GM21825 (cell line): ENCODE results near the gene LIMCH1.
"Not testable (repeated sequence)": the region's sequence is repeated elsewhere in the genome, so short reads cannot be mapped to it uniquely, and the experiment has no call there.

Experiments
- ATAC-seq: cut with Tn5 transposase; IDR thresholded peaks from one replicate; pipeline ENCODE4 v1.9.1; 2021; ENCODE audit warnings: mild to moderate bottlenecking, moderate library complexity; ENCODE audit not compliant: unreplicated experiment

Gene LIMCH1

GRCh38 chr4:41715155-41715554 is 177.2 kb downstream of the LIMCH1 start:
- ATAC-seq = no peak

GRCh38 chr4:41718907-41719306 is 180.9 kb downstream of the LIMCH1 start:
- ATAC-seq = no peak

- no peak for ATAC-seq
These were observed 181.5 kb downstream of the LIMCH1 start for GRCh38 chr4:41719417-41719816.

- ATAC-seq = no peak
These were observed 184.2 kb downstream of the LIMCH1 start for GRCh38 chr4:41722181-41722580.

GRCh38 chr4:41723286-41723685 is 185.3 kb downstream of the LIMCH1 start:
- ATAC-seq = no peak

- ATAC-seq = no peak
These were observed 187.3 kb downstream of the LIMCH1 start for GRCh38 chr4:41725254-41725653.

DNA sequence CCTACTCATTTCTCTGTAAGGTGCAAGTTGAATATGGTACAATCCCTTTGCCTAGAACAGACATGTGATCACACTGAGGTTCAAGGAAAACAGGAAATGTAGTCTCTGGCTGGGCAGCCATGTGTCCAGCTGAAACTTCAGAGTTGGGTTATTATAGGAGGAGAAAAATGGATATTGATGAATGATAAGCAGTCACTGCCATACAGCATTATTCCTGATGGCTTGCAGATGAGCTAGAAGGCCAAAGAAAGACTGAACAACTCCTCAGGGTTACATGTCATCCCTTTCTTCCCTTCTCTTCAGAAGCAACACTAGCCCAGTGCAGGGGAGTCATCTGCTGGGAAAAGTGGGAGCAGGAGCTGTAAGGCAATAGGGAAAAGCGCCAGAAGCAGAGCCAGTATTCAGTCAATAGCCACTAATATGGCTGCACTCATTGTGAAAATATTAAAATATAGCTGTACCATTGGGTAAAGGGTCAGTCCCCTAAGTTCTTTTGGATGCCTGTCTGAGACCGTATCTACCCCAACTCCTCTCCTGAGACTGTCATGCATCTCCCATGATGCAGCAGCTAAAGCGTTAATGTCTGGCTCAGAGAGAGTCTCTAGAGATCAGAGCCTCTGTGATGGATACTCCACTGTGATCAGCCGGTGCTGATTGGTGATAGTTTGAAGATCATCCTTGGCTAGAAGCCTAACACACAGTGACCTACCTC is 190.1 kb downstream of the LIMCH1 start:
- ATAC-seq = no peak

DNA sequence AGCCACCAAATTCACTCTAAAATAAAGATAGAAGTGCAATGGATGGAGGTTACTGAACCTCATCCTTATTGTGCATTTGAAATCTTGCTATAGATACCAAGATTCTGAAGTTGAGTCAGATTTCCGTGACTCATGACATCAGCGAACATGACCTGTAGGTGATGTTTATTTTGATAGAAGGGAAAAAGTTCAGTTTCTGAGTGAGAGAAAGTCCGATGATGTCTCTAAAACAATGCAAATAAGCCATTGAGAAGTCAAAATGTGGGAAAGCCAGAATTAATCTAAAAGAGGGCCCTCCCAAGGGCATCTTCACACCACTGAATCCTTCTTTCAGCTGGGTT is 190.6 kb downstream of the LIMCH1 start:
- no peak for ATAC-seq

- ATAC-seq = no peak
These were observed 193.7 kb downstream of the LIMCH1 start for GRCh38 chr4:41731569-41732126.

GRCh38 chr4:41734371-41734770 is 196.4 kb downstream of the LIMCH1 start:
- ATAC-seq = no peak

DNA sequence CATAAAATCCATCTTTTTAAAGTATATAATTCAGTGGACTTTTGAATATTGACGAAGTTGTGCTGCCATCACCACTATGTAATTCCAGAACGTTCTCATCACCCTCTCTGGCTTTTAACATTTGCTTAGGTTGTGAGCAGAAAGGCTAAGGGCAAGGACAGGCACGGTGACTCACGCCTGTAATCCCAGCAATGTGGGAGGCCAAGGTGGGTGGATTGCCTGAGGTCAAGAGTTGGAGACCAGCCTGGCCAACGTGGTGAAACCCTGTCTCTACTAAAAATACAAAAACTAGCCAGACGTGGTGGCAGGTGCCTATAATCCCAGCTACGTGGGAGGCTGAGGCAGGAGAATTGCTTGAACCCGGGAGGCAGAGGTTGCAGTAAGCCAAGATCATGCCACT is 199.5 kb downstream of the LIMCH1 start:
- ATAC-seq = not testable (repeated sequence)

DNA sequence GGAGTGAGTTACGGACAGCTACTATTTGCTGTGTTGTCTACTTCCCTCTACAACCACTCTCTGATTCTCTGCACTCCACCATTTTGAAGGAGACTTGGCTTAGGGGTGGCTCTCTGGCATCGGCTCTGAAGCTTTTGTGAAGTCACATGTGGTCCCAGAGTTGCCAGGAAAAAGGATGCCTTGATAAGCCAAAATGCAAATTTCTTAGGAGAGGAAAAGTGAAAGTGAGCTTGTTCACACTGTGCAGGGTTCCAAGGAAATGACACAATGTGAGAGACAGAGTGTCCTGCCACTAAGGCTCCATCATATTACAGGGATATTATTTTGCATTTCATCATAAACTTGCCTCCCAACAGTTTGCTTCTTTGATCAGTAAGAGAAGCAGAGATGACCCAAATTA is 203.4 kb downstream of the LIMCH1 start:
- ATAC-seq = no peak

GRCh38 chr4:41744572-41745291 is 206.8 kb downstream of the LIMCH1 start:
- no peak for ATAC-seq

GRCh38 chr4:41745292-41746024 is 207.5 kb downstream of the LIMCH1 start:
- no peak for ATAC-seq

- ATAC-seq = no peak
These were observed 208.1 kb downstream of the LIMCH1 start for GRCh38 chr4:41746025-41746439.

GRCh38 chr4:41746440-41747229 is 208.7 kb downstream of the LIMCH1 start:
- no peak for ATAC-seq

DNA sequence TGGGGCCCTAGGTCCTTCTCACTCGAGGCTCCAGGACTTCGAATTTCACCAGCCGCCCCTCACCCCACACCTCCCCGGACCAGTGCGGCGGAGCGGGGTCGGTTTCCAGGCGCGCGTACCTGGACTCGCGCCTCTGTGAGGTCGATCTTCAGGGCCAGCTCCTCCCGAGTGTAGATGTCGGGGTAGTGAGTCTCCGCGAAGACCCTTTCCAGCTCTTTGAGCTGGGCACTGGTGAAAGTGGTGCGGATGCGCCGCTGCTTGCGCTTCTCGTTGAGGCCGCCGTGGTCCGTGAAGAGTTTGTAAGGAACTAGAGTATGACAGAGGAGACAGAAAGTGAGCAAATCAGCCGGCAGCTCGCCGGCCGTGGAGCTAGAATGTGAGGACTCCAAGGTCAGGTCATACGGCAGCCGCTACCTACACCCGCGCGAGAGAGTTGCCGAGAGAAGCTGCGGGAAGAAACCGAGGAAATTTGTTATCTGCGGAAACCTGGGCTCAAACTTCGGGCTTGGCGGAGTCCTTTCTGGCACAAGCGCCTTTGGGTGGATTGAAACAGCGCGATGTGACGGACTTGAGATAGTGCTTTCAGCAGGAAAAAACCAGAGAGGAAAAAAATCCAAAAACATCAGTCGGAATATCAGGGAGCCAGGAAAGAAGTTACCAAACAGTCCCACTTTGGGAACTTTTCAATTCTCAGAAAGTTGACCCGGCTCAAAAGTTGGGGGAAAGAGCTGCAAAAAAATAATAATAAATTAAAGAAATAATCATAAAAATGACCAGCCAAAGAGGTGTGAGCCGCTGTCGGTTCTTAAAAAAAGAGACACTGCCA is 209.5 kb downstream of the LIMCH1 start:
- no peak for ATAC-seq

DNA sequence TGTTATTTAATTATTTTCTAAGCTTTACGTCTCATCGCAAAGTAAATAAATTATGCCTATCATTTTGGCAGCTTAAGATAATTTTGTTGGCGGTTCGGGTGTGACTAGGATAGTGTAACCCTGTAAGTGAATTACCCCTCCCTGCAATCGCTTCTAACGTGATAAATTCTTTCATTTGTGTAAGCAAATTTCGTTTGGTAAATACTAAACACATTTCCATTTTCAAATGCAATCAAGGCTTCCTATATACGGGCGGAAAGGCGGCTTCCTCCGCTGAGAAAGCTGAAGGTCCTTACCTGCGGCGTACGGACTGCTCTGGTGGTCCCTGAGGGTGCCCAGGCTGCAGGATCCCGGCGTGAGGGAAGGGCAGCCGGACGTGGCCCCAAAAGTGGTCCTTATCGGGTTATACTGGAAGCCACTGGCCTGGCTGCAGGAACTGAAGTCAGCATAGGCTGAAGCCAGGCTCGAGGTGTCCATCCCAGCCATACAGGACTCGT is 210.2 kb downstream of the LIMCH1 start:
- no peak for ATAC-seq

DNA sequence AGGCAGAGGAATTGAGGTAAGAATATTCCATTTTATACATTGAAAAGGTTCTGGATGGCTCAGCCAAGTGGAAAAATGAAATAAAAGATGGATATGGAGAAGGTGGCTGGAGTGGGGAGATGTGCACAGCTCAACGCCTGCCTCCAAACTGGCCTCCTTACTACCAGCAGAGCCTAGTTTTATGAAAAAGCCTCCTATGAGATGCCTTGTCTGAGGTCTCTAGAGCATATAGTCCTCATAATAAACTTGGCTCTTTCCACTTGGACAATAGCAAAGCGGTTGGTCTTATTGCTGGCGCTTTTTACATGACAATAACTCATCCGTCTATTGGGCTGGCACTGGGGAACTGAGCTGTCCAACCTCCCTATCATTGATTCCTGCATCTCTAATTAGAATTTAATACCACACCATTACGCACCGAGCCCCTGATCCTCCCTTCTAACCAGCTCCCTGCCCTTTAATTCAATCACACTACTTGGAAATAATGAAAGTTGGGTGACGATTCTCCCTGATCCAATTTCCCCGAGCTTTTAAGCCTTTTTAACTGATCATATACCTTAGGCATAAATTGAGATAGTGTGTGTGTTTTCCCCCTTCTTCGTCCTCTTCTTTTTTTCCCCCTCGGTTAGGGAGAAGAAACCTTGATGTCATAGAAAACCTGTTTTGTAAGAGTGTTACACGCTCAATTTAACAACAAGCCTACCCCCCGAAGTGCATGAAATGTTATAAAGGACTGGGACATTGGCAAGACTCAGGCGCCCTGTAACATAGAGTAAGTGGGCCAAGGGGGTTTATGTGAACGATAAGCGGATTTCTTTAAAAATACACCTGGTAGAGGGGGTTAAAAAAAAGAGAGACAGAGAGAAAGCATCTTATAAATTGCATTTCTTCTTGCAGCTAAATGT is 210.9 kb downstream of the LIMCH1 start, which contains the start of gene PHOX2B:
Gene PHOX2B, minus strand, starts transcription at position 155 of the 905 bp plus-strand sequence. Its CDS starts 115 bp downstream, at position 40.
- no peak for ATAC-seq
